Measurements from ENCODE around the gene PTX4. TPM values are rescaled to one million over a fixed set of nuclear protein-coding genes. Genes with fewer than 3 reads are reported as not detected.

PTX4 gene
- total RNA-seq, 1 donor from 2014 or later = not detected

- H3K4me1 Mint-ChIP-seq (ENCODE audit: low read depth) = peaks cover 51% of the 10 kb centered on the region
- H3K27ac Mint-ChIP-seq (ENCODE audit: unreplicated experiment) = peak overlapping the region; percentile 51
- H3K27me3 Mint-ChIP-seq (ENCODE audit: low read depth) = no peaks in the 10 kb centered on the region
- DNase-seq (ENCODE audit: low spot score) = no peak
- H3K36me3 Mint-ChIP-seq (ENCODE audit: low read depth) = no peaks in the 10 kb centered on the region
- no peak overlapping the region for H3K4me3 Mint-ChIP-seq (ENCODE audit: unreplicated experiment)
- peak; percentile 27 for TF ChIP-seq CTCF (IDR thresholded peaks at IDR 0.05)
- no peaks in the 10 kb centered on the region for H3K9me3 Mint-ChIP-seq (ENCODE audit: low read depth)
Measured at GRCh38 chr16:1530883-1531637, 42.3 kb upstream of the PTX4 start.

- H3K36me3 Mint-ChIP-seq (ENCODE audit: low read depth) = no peaks in the 10 kb centered on the region
- H3K4me3 Mint-ChIP-seq (ENCODE audit: unreplicated experiment) = no peak overlapping the region
- H3K27me3 Mint-ChIP-seq (ENCODE audit: low read depth) = no peaks in the 10 kb centered on the region
- H3K4me1 Mint-ChIP-seq (ENCODE audit: low read depth) = peaks cover 47% of the 10 kb centered on the region
- DNase-seq (ENCODE audit: low spot score) = no peak
- no peak for TF ChIP-seq CTCF (IDR thresholded peaks at IDR 0.05)
- H3K9me3 Mint-ChIP-seq (ENCODE audit: low read depth) = no peaks in the 10 kb centered on the region
- no peak overlapping the region for H3K27ac Mint-ChIP-seq (ENCODE audit: unreplicated experiment)
Measured at GRCh38 chr16:1530349-1530882, 41.7 kb upstream of the PTX4 start.

GRCh38 chr16:1528921-1529537 lies 40.3 kb upstream of the PTX4 start:
- no peak for DNase-seq (ENCODE audit: low spot score)
- TF ChIP-seq CTCF (IDR thresholded peaks at IDR 0.05) = no peak
- Mint-ChIP-seq H3K27ac (ENCODE audit: unreplicated experiment) (no peak overlapping the region), H3K27me3 (ENCODE audit: low read depth) (no peaks in the 10 kb centered on the region), H3K4me1 (ENCODE audit: low read depth) (peaks cover 35% of the 10 kb centered on the region), H3K36me3 (ENCODE audit: low read depth) (peaks cover under 1% of the 10 kb centered on the region), H3K9me3 (ENCODE audit: low read depth) (no peaks in the 10 kb centered on the region), H3K4me3 (ENCODE audit: unreplicated experiment) (no peak overlapping the region)

- TF ChIP-seq CTCF (IDR thresholded peaks at IDR 0.05) = no peak
- Mint-ChIP-seq H3K27ac (ENCODE audit: unreplicated experiment) (no peak overlapping the region), H3K27me3 (ENCODE audit: low read depth) (no peaks in the 10 kb centered on the region), H3K9me3 (ENCODE audit: low read depth) (no peaks in the 10 kb centered on the region), H3K4me1 (ENCODE audit: low read depth) (peaks cover 28% of the 10 kb centered on the region), H3K4me3 (ENCODE audit: unreplicated experiment) (no peak overlapping the region), H3K36me3 (ENCODE audit: low read depth) (peaks cover 2% of the 10 kb centered on the region)
- no peak for DNase-seq (ENCODE audit: low spot score)
Measured at GRCh38 chr16:1527836-1528811, 39.4 kb upstream of the PTX4 start.

All from chondrocyte (in vitro differentiated cells).